Neural cell (in vitro differentiated cells): ENCODE results near the gene NUBPL. TPM values are rescaled to one million over a fixed set of nuclear protein-coding genes. Genes with fewer than 3 reads are reported as not detected.

Experiments
- H2AFZ ChIP-seq: fragments of 200-600, 300-800 bp; sonication (generic), shearing (Covaris generic); 2 replicates; pipeline ENCODE4 v1.6.0; 2014; ENCODE audit warnings: low read depth, mild to moderate bottlenecking, antibody characterized with exemption, low read length, moderate library complexity
- H3F3A ChIP-seq: fragments of 200-600 bp; shearing (Covaris generic); 2 replicates; pipeline ENCODE4 v1.6.1; 2016; ENCODE audit warnings: mild to moderate bottlenecking, moderate library complexity, mixed read lengths, antibody characterized with exemption, low read length; ENCODE audit not compliant: insufficient read depth, poor library complexity, severe bottlenecking
- H3K27ac ChIP-seq: fragments of 200-600, 300-800 bp; sonication (generic), shearing (Covaris generic); 2 replicates; pipeline ENCODE4 v1.5.1; 2014; ENCODE audit warnings: mild to moderate bottlenecking, low read length, moderate library complexity
- H3K27me3 ChIP-seq: fragments of 300-800, 200-600 bp; sonication (generic), shearing (Covaris generic); 2 replicates; pipeline ENCODE4 v1.6.0; 2014; ENCODE audit warnings: mild to moderate bottlenecking, low read depth, low read length, moderate library complexity; ENCODE audit not compliant: insufficient read depth
- H3K36me3 ChIP-seq: fragments of 300-800, 200-600 bp; sonication (generic), shearing (Covaris generic); 2 replicates; pipeline ENCODE4 v1.5.1; 2014; ENCODE audit warnings: mild to moderate bottlenecking, antibody characterized with exemption, low read length, moderate library complexity; ENCODE audit not compliant: insufficient read depth
- H3K4me2 ChIP-seq: fragments of 300-800, 200-600 bp; sonication (generic), shearing (Covaris generic); 2 replicates; pipeline ENCODE4 v1.6.0; 2014; ENCODE audit warnings: mild to moderate bottlenecking, low read length
- H3K4me3 ChIP-seq: fragments of 300-800, 200-600 bp; sonication (generic), shearing (Covaris generic); 2 replicates; pipeline ENCODE4 v1.5.1; 2014; ENCODE audit warnings: mild to moderate bottlenecking, low read length, moderate library complexity
- H3K79me2 ChIP-seq: fragments of 200-600 bp; shearing (Covaris generic); replicated peaks from 2 replicates; pipeline ENCODE4 v1.6.0; 2014; ENCODE audit warnings: mild to moderate bottlenecking, low read length, moderate library complexity; ENCODE audit not compliant: insufficient read depth
- H3K9ac ChIP-seq: fragments of 300-800, 200-600 bp; sonication (generic), shearing (Covaris generic); 2 replicates; pipeline ENCODE4 v1.6.1; 2016; ENCODE audit warnings: mild to moderate bottlenecking, low read length, mixed read lengths
- H3K9me2 ChIP-seq: fragments of 200-600 bp; shearing (Covaris generic); 2 replicates; pipeline ENCODE4 v1.6.1; 2016; ENCODE audit warnings: mild to moderate bottlenecking, low read length, mixed read lengths; ENCODE audit not compliant: insufficient read depth
- H3K9me3 ChIP-seq: fragments of 200-600, 300-800 bp; sonication (generic), shearing (Covaris generic); 2 replicates; pipeline ENCODE4 v1.6.1; 2016; ENCODE audit warnings: mild to moderate bottlenecking, mixed run types, low read length, moderate library complexity, mixed read lengths
- H4K20me1 ChIP-seq: fragments of 200-600 bp; shearing (Covaris generic); 2 replicates; pipeline ENCODE4 v1.6.1; 2016; ENCODE audit warnings: mild to moderate bottlenecking, mixed run types; ENCODE audit not compliant: insufficient read depth
- EP300 ChIP-seq: fragments of 450-650 bp; conservative IDR thresholded peaks from 2 replicates; pipeline ENCODE4 v1.6.1; 2014; ENCODE audit warnings: antibody characterized with exemption, mild to moderate bottlenecking, moderate library complexity; ENCODE audit not compliant: poor library complexity, severe bottlenecking
- EZH2 ChIP-seq: fragments of 200-600, 300-800 bp; shearing (Covaris generic), sonication (generic); IDR thresholded peaks from 2 replicates; pipeline ENCODE4 v1.6.1; 2014; ENCODE audit warnings: antibody characterized with exemption, low read length, borderline replicate concordance, mild to moderate bottlenecking; ENCODE audit not compliant: insufficient read depth, poor library complexity, severe bottlenecking
- MXI1 ChIP-seq: fragments of 450-650 bp; conservative IDR thresholded peaks from 2 replicates; pipeline ENCODE4 v1.6.1; 2014; ENCODE audit warnings: antibody characterized with exemption, mild to moderate bottlenecking; ENCODE audit not compliant: poor library complexity, severe bottlenecking
- POLR2AphosphoS5 ChIP-seq: IDR thresholded peaks from 2 replicates; pipeline ENCODE4 v1.6.1; 2012
- REST ChIP-seq: IDR thresholded peaks from 2 replicates; pipeline ENCODE4 v1.6.1; 2012; ENCODE audit warnings: borderline replicate concordance
- SMC3 ChIP-seq: fragments of 450-650 bp; conservative IDR thresholded peaks from 2 replicates; pipeline ENCODE4 v1.6.1; 2014; ENCODE audit warnings: antibody characterized with exemption, mild to moderate bottlenecking, moderate library complexity; ENCODE audit not compliant: poor library complexity
- TAF1 ChIP-seq: IDR thresholded peaks from 2 replicates; pipeline ENCODE4 v1.6.1; 2012; ENCODE audit warnings: low read depth
- polyA plus RNA-seq: library from polyadenylated mRNA; depleted of rRNA; stranded (reverse); fragments of >200 nt; gene quantifications from 2 replicates; pipeline ENCODE4 v1.2.3, GENCODE V29; 2014

The NUBPL gene
- polyA plus RNA-seq, 1 donor from 2014 or later = 3.1 TPM

GRCh38 chr14:31668348-31668747 lies 107.1 kb downstream of the NUBPL start:
- Histone ChIP-seq H3K9me2 (no peaks in the 10 kb centered on the region), H3K27me3 (no peaks in the 10 kb centered on the region), H3K36me3 (no peaks in the 10 kb centered on the region), H3K4me3 (no peak overlapping the region), H2AFZ (no peak overlapping the region), H3K9ac (no peak overlapping the region), H4K20me1 (no peaks in the 10 kb centered on the region), H3K9me3 (peaks cover 5% of the 10 kb centered on the region), H3K79me2 (no peaks in the 10 kb centered on the region), H3K4me2 (no peak overlapping the region), H3F3A (no peaks in the 10 kb centered on the region), H3K27ac (no peak overlapping the region)
- TF ChIP-seq SMC3 = no peak
- no peak for TF ChIP-seq EZH2
- no peak for TF ChIP-seq POLR2AphosphoS5
- no peak for TF ChIP-seq REST

GRCh38 chr14:31672709-31673108 lies 111.5 kb downstream of the NUBPL start:
- H3K9me2 ChIP-seq = no peaks in the 10 kb centered on the region
- no peak overlapping the region for H3K9ac ChIP-seq
- no peaks in the 10 kb centered on the region for H3F3A ChIP-seq
- no peak overlapping the region for H3K4me2 ChIP-seq
- no peak overlapping the region for H2AFZ ChIP-seq
- H4K20me1 ChIP-seq = no peaks in the 10 kb centered on the region
- no peaks in the 10 kb centered on the region for H3K27me3 ChIP-seq
- H3K27ac ChIP-seq = no peak overlapping the region
- peaks cover 5% of the 10 kb centered on the region for H3K9me3 ChIP-seq
- no peak overlapping the region for H3K4me3 ChIP-seq
- no peak for TF ChIP-seq POLR2AphosphoS5
- no peak for TF ChIP-seq EP300
- TF ChIP-seq REST = no peak
- TF ChIP-seq SMC3 = no peak
- TF ChIP-seq EZH2 = no peak
- no peak for TF ChIP-seq TAF1
- TF ChIP-seq MXI1 = no peak
- no peaks in the 10 kb centered on the region for H3K79me2 ChIP-seq
- H3K36me3 ChIP-seq = no peaks in the 10 kb centered on the region
